B cell (primary cell): ENCODE data around the gene TFRC. TPM values are rescaled to one million over a fixed set of nuclear protein-coding genes. Genes with fewer than 3 reads are reported as not detected.

Experiments
- ATAC-seq: fragments of 200-7000 bp; cut with Tn5 transposase; one replicate; pipeline ENCODE4 v1.10.0; 2021; ENCODE audit warnings: low read depth, mild to moderate bottlenecking, moderate number of reproducible peaks, moderate library complexity
- CTCF ChIA-PET: fragments of 350-600 bp; sonication (Branson Sonifier 250); formaldehyde crosslinking; loops from one replicate; lab custom pipeline; 2021; ENCODE audit warnings: antibody characterized with exemption, inconsistent platforms; lab: Charles Lee
- POLR2A ChIA-PET: fragments of 350-600 bp; sonication (Branson Sonifier 250); formaldehyde crosslinking; loops from one replicate; lab custom pipeline; 2021; ENCODE audit warnings: antibody characterized with exemption; lab: Charles Lee
- DNase-seq: peaks from one replicate; pipeline ENCODE4 v3.0.0; 2013
- H2AFZ ChIP-seq: 2 replicates; pipeline ENCODE4 v1.6.1; 2012; ENCODE audit warnings: mild to moderate bottlenecking, low read depth, low read length; ENCODE audit not compliant: insufficient read depth, poor library complexity, severe bottlenecking
- H3K27ac ChIP-seq, 2 donors: 1 replicate in 1 of 2; 2 replicates in 1 of 2; pipeline ENCODE4 v1.5.1; 2012 to 2013; ENCODE audit warnings: low read length in 2 of 2, mild to moderate bottlenecking in 2 of 2, moderate library complexity in 1 of 2
- H3K27me3 ChIP-seq, 4 experiments: fragments of 200-600 bp in 1 of 4; sonication (generic) in 1 of 4; replicated peaks in 1 of 4; 1 replicate in 2 of 4; 2 replicates in 2 of 4; pipeline versions ENCODE4 v1.6.1 to v1.7.0; 2013 to 2016; ENCODE audit warnings: low read length in 3 of 4, mild to moderate bottlenecking in 2 of 4, mixed read lengths in 1 of 4, moderate library complexity in 1 of 4; ENCODE audit not compliant: insufficient read depth in 4 of 4, control insufficient read depth in 3 of 4; ENCODE audit errors: control extremely low read depth in 1 of 4
- H3K36me3 ChIP-seq, 2 experiments: replicated peaks in 1 of 2; 1 replicate in 1 of 2; 2 replicates in 1 of 2; pipeline versions ENCODE4 v1.6.1 to v1.7.1; 2013; ENCODE audit warnings: low read length in 1 of 2; ENCODE audit not compliant: insufficient read depth in 2 of 2, control insufficient read depth in 1 of 2; ENCODE audit errors: control extremely low read depth in 1 of 2, extremely low read depth in 1 of 2
- H3K4me1 ChIP-seq, 2 donors: fragments of 200-600 bp in 1 of 2; sonication (generic) in 1 of 2; 1 replicate in 1 of 2; 2 replicates in 1 of 2; pipeline versions ENCODE4 v1.5.1 to v1.6.1; 2013 to 2017; ENCODE audit warnings: low read length in 2 of 2; ENCODE audit not compliant: control insufficient read depth in 2 of 2, insufficient read depth in 2 of 2
- H3K4me2 ChIP-seq: replicated peaks from 2 replicates; pipeline ENCODE3; 2012; ENCODE audit warnings: mild to moderate bottlenecking, low read depth, low read length; ENCODE audit not compliant: poor library complexity, severe bottlenecking
- H3K4me3 ChIP-seq, 5 experiments: fragments of 200-600 bp in 1 of 5; sonication (generic) in 1 of 5; 1 replicate in 3 of 5; 2 replicates in 2 of 5; pipeline versions ENCODE4 v1.5.1 to v1.7.0; 2011 to 2016; ENCODE audit warnings: low read length in 4 of 5, mild to moderate bottlenecking in 4 of 5, low read depth in 2 of 5, control low read depth in 1 of 5, moderate library complexity in 1 of 5; ENCODE audit not compliant: insufficient read depth in 1 of 5; ENCODE audit errors: control extremely low read depth in 1 of 5, extremely low read depth in 1 of 5
- H3K79me2 ChIP-seq: fragments of 200-600 bp; sonication (generic); one replicate; pipeline ENCODE4 v1.6.0; 2016; ENCODE audit warnings: low read length; ENCODE audit not compliant: control insufficient read depth, insufficient read depth
- H3K9ac ChIP-seq: fragments of 200-600 bp; sonication (generic); 2 replicates; pipeline ENCODE4 v1.6.1; 2017; ENCODE audit warnings: mild to moderate bottlenecking, low read length, moderate library complexity
- H3K9me3 ChIP-seq, 3 donors: one replicate each; pipeline versions ENCODE4 v1.6.1 to v1.7.1; 2013; ENCODE audit warnings: low read length in 2 of 3; ENCODE audit not compliant: control insufficient read depth in 2 of 3, insufficient read depth in 1 of 3; ENCODE audit errors: control extremely low read depth in 1 of 3
- H4K20me1 ChIP-seq: 2 replicates; pipeline ENCODE4 v1.6.0; 2012; ENCODE audit warnings: mild to moderate bottlenecking, low read length; ENCODE audit not compliant: insufficient read depth, control insufficient read depth, poor library complexity, severe bottlenecking
- H3K27ac Mint-ChIP-seq: one replicate; pipeline ENCODE4 v1.8.0; 2021; ENCODE audit warnings: mixed read lengths
- H3K27me3 Mint-ChIP-seq: one replicate; pipeline ENCODE4 v1.8.0; 2021; ENCODE audit warnings: mixed read lengths
- H3K4me1 Mint-ChIP-seq: one replicate; pipeline ENCODE4 v1.8.0; 2021; ENCODE audit warnings: mixed read lengths
- H3K4me3 Mint-ChIP-seq: one replicate; pipeline ENCODE4 v1.8.0; 2021; ENCODE audit warnings: mixed read lengths
- H3K9me3 Mint-ChIP-seq: one replicate; pipeline ENCODE4 v1.8.0; 2022; ENCODE audit warnings: mixed read lengths; ENCODE audit not compliant: insufficient read depth
- EZH2 ChIP-seq: IDR thresholded peaks from 2 replicates; pipeline ENCODE4 v1.6.1; 2012; ENCODE audit warnings: borderline replicate concordance, low read depth, mild to moderate bottlenecking, moderate library complexity, low read length; ENCODE audit not compliant: insufficient read depth, poor library complexity, severe bottlenecking
- WGBS: methylation state at CpG from one replicate; pipeline ENCODE4 v1.1.5; 2013; ENCODE audit warnings: missing lambda C conversion rate; ENCODE audit not compliant: insufficient coverage; 5-methylcytosine and 5-hydroxymethylcytosine counted together
- intact Hi-C: fragments of 100-400 bp; cut with micrococcal nuclease; formaldehyde crosslinking; loops from one replicate; pipeline ENCODE4 v1.10.0; 2022
- polyA plus RNA-seq: library from polyadenylated mRNA; depleted of rRNA; stranded (reverse); fragments of >200 nt; gene quantifications from 2 replicates; pipeline ENCODE4 v1.2.3, GENCODE V29; 2012
- total RNA-seq, 2 donors: library from RNA; stranded (reverse); fragments of 120-200 nt in 1 of 2; gene quantifications; 1 replicate in 1 of 2; 2 replicates in 1 of 2; pipeline versions ENCODE4 v1.2.3 to v1.2.4, GENCODE V29; 2013 to 2022
- TF ChIP-seq, protein P1 (sequence below): fragments of 200-600 bp; IDR thresholded peaks from one replicate; pipeline ENCODE4 v1.8.0; 2022; ENCODE audit warnings: antibody characterized with exemption, mild to moderate bottlenecking

Gene TFRC
- total and polyA plus RNA-seq, 2 donors (not counting 1 experiment from before 2014, with no cell fraction given) = 41.7 to 104 TPM

DNA sequence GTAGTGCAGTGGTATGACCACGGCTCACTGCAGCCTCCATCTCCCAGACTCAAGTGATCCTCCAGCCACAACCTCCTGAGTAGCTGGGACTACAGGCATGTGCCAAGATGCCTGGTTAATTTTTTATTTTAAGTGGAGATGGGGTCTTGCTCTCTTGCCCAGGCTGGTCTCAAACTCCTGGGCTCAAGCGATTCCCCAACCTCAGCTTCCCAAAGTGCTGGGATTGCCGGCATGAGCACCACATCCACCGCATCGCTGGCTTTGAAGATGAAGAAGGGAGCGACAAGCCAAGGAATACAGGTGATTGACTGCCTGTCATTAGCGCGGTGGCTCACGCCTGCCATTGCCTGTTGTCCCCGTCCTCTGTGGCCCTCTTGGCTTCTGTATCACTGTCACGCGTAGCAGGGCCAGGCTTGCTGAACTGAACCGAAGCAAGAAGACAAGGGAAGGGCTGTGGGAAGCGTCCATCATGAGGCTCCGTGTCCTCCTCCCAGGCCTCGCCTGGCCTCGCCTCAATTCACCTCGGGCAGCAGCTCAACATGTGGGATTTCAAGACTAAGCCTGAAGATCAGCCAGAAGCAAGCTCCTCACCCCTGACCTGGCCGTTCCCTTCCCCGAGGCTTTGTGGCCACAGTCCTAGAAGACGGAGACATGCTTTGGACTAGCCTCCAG lies 46.4 kb upstream of the TFRC start:
- TF ChIP-seq, protein P1, sequence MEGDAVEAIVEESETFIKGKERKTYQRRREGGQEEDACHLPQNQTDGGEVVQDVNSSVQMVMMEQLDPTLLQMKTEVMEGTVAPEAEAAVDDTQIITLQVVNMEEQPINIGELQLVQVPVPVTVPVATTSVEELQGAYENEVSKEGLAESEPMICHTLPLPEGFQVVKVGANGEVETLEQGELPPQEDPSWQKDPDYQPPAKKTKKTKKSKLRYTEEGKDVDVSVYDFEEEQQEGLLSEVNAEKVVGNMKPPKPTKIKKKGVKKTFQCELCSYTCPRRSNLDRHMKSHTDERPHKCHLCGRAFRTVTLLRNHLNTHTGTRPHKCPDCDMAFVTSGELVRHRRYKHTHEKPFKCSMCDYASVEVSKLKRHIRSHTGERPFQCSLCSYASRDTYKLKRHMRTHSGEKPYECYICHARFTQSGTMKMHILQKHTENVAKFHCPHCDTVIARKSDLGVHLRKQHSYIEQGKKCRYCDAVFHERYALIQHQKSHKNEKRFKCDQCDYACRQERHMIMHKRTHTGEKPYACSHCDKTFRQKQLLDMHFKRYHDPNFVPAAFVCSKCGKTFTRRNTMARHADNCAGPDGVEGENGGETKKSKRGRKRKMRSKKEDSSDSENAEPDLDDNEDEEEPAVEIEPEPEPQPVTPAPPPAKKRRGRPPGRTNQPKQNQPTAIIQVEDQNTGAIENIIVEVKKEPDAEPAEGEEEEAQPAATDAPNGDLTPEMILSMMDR = no peak
- no peak for TF ChIP-seq EZH2
- no peak for DNase-seq
- no peaks in the 10 kb centered on the region for H3K9me3 ChIP-seq
- H3K79me2 ChIP-seq = no peaks in the 10 kb centered on the region
- no peaks in the 10 kb centered on the region for H3K9me3 Mint-ChIP-seq
- no peak overlapping the region for H3K4me2 ChIP-seq
- intact Hi-C loops = no loop called here
- POLR2A ChIA-PET = interaction anchor here (1.2 kb wide), 1 partner anchor 22 kb away, joined by 4 read pairs; no protein-coding TSS in a partner anchor
- no peak overlapping the region for H3K27ac ChIP-seq
- H3K27me3 ChIP-seq = no peaks in the 10 kb centered on the region
- no peak for ATAC-seq
- H3K27me3 Mint-ChIP-seq = no peaks in the 10 kb centered on the region
- H4K20me1 ChIP-seq = no peaks in the 10 kb centered on the region
- H3K4me3 ChIP-seq = no peak overlapping the region
- H3K4me1 Mint-ChIP-seq = peaks cover 10% of the 10 kb centered on the region
- peaks cover 8 to 13% of the 10 kb centered on the region in 2 donors for H3K4me1 ChIP-seq
- no peaks in the 10 kb centered on the region for H3K36me3 ChIP-seq
- H3K4me3 Mint-ChIP-seq = no peak overlapping the region
- H2AFZ ChIP-seq = no peak overlapping the region
- WGBS = 95% methylated on average over 16 of the region's 21 CpGs
- H3K9ac ChIP-seq = no peak overlapping the region
- no peak overlapping the region for H3K27ac Mint-ChIP-seq
- CTCF ChIA-PET = no interaction called here

DNA sequence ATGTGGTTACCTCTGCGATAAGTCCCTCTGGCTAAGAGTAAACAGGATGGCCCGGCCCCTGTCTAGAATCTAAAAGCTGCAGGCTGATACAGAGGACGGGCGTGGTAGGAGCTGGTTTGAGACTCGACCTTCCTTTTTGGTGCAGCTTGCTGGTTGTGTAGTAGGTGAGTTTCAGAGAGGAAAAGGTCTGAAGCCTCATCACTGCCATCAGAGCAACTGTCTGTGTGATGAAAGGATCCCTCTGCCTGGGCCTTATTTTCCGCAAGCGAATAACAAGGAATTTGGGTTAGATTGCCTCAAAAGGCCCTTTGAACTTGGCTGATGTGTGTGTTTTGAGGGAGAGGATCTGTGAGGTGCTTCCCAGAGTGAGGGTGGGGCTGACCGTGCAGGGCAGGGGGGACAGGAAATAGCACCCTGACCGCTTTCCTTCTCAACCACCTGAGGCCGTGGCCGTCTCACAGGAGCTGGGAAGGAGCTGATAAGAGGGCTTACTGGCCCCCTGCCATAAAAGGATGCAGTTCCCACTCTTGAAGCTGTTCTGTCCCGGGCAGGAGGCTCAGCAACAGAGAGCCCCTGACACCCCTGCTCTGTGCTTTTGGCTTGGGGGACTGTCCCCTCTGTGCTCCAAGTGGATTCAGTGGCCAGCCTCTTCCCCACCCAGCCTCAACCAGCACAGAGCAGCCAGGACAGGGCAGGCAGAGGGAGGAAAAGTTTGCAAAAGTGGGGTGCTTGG lies 45.6 kb upstream of the TFRC start:
- CTCF ChIA-PET = interaction anchor here (1.3 kb wide), 1 partner anchor 48 kb away, joined by 3 read pairs; no protein-coding TSS in a partner anchor
- H3K4me2 ChIP-seq = peak overlapping the region; percentile 46
- Mint-ChIP-seq H3K27me3 (no peaks in the 10 kb centered on the region), H3K27ac (peak overlapping the region; percentile 38), H3K9me3 (no peaks in the 10 kb centered on the region), H3K4me1 (peaks cover 17% of the 10 kb centered on the region), H3K4me3 (no peak overlapping the region)
- no peaks in the 10 kb centered on the region for H4K20me1 ChIP-seq
- H2AFZ ChIP-seq = peak overlapping the region; percentile 73
- DNase-seq (no peak), ATAC-seq (no peak)
- whole genome bisulfite sequencing = 43% methylated on average over 10 of the region's 12 CpGs
- H3K36me3 ChIP-seq = no peaks in the 10 kb centered on the region
- POLR2A ChIA-PET = interaction anchor here (0.8 to 1.2 kb wide), 2 partner anchors 16 to 23 kb away, joined by 4 read pairs; no protein-coding TSS in a partner anchor
- H3K4me3 ChIP-seq = no peak overlapping the region
- H3K4me1 ChIP-seq = peaks cover 14 to 21% of the 10 kb centered on the region in 2 donors
- no peaks in the 10 kb centered on the region for H3K79me2 ChIP-seq
- TF ChIP-seq, protein P1 = no peak
- TF ChIP-seq EZH2 = no peak
- no peaks in the 10 kb centered on the region for H3K9me3 ChIP-seq
- H3K27ac ChIP-seq = peak overlapping the region; percentile 11 to 49
- H3K9ac ChIP-seq = no peak overlapping the region
- intact Hi-C loops = no loop called here
- H3K27me3 ChIP-seq = no peaks in the 10 kb centered on the region
